OCI-LY7 (cell line): Measurements from ENCODE around the gene LRRFIP2. TPM values are rescaled to one million over a fixed set of nuclear protein-coding genes. Genes with fewer than 3 reads are reported as not detected.

Source experiments
- BruUV-seq: library from RNA; stranded (reverse); fragments of 400-500 nt; replicated peaks from 2 replicates; lab custom pipeline; 2021; lab: Mats Ljungman, UMichigan
- CTCF ChIA-PET: fragments of 300-600 bp; sonication (Branson Sonifier 250); formaldehyde crosslinking; loops from one replicate; lab custom pipeline; 2022; ENCODE audit warnings: antibody characterized with exemption; ENCODE audit not compliant: unreplicated experiment; lab: Charles Lee
- POLR2A ChIA-PET: fragments of 300-600 bp; sonication (Branson Sonifier 250); formaldehyde crosslinking; loops from one replicate; lab custom pipeline; 2022; ENCODE audit warnings: antibody characterized with exemption; lab: Charles Lee
- DNase-seq: peaks from one replicate; pipeline ENCODE4 v3.0.0-alpha.2; 2015; ENCODE audit warnings: low spot score
- H2AFZ ChIP-seq: fragments of 200-600 bp; sonication (generic), shearing (Covaris generic); 2 replicates; pipeline ENCODE4 v1.6.1; 2014; ENCODE audit warnings: mild to moderate bottlenecking, antibody characterized with exemption, low read length, moderate library complexity
- H3K27ac ChIP-seq: fragments of 200-600 bp; sonication (generic); 2 replicates; pipeline ENCODE4 v1.5.1; 2014; ENCODE audit warnings: mixed run types, low read depth, mild to moderate bottlenecking, moderate library complexity, low read length, inconsistent platforms; ENCODE audit not compliant: poor library complexity, severe bottlenecking
- H3K36me3 ChIP-seq: fragments of 200-600 bp; sonication (generic); 2 replicates; pipeline ENCODE4 v1.6.1; 2014; ENCODE audit warnings: mild to moderate bottlenecking, antibody characterized with exemption, low read length, moderate library complexity, mixed read lengths; ENCODE audit not compliant: insufficient read depth
- H3K4me1 ChIP-seq: fragments of 200-600 bp; sonication (generic); 2 replicates; pipeline ENCODE4 v1.5.1; 2014; ENCODE audit warnings: mild to moderate bottlenecking, low read length; ENCODE audit not compliant: insufficient read depth, poor library complexity, severe bottlenecking
- H3K4me2 ChIP-seq: fragments of 200-600 bp; sonication (generic); 2 replicates; pipeline ENCODE4 v1.6.1; 2014; ENCODE audit warnings: mild to moderate bottlenecking, low read length
- H3K4me3 ChIP-seq: fragments of 200-600 bp; sonication (generic); 2 replicates; pipeline ENCODE4 v1.5.1; 2014; ENCODE audit warnings: mild to moderate bottlenecking, low read depth, low read length; ENCODE audit not compliant: poor library complexity, severe bottlenecking
- H3K79me2 ChIP-seq: fragments of 200-600 bp; sonication (generic); 2 replicates; pipeline ENCODE4 v1.6.1; 2016; ENCODE audit warnings: low read depth, mild to moderate bottlenecking, low read length, moderate library complexity, mixed read lengths; ENCODE audit not compliant: insufficient read depth
- H3K9me2 ChIP-seq: fragments of 200-600 bp; sonication (generic); 2 replicates; pipeline ENCODE4 v1.6.1; 2016; ENCODE audit warnings: mild to moderate bottlenecking, low read length, mixed read lengths; ENCODE audit not compliant: insufficient read depth
- H3K9me3 ChIP-seq: fragments of 200-600 bp; sonication (generic); 2 replicates; pipeline ENCODE4 v1.6.1; 2014; ENCODE audit warnings: mild to moderate bottlenecking, mixed run types, low read length, mixed read lengths
- H4K20me1 ChIP-seq: fragments of 200-600 bp; sonication (generic); 2 replicates; pipeline ENCODE4 v1.6.1; 2014; ENCODE audit warnings: mild to moderate bottlenecking, antibody characterized with exemption, low read length, moderate library complexity, mixed read lengths; ENCODE audit not compliant: insufficient read depth
- CTCF ChIP-seq: fragments of 200-600 bp; sonication (generic); conservative IDR thresholded peaks from 2 replicates; pipeline ENCODE4 v1.5.1; 2014; ENCODE audit warnings: mild to moderate bottlenecking, antibody characterized with exemption, low read length, moderate library complexity, mixed read lengths
- EZH2phosphoT487 ChIP-seq: fragments of 200-600 bp; sonication (generic); IDR thresholded peaks from 2 replicates; pipeline ENCODE4 v1.6.1; 2018; ENCODE audit warnings: low read depth, borderline replicate concordance, mild to moderate bottlenecking, mixed run types, antibody characterized with exemption, low read length, moderate library complexity, mixed read lengths
- intact Hi-C: fragments of 100-400 bp; cut with micrococcal nuclease; formaldehyde crosslinking; loops from one replicate; pipeline ENCODE4 v1.10.0; 2022; ENCODE audit not compliant: unreplicated experiment
- total RNA-seq, 2 experiments: library from RNA; depleted of rRNA in 1 of 2; stranded (reverse); fragments of >200 nt in 1 of 2; shearing (Covaris generic) in 1 of 2; gene quantifications; 2 replicates each; pipeline ENCODE4 v1.2.3, GENCODE V29; 2014 to 2022

LRRFIP2 gene
- total RNA-seq, 2 experiments from 2014 or later: 23.7 to 37.3 TPM

GRCh38 chr3:37054370-37054769 is 120.0 kb downstream of the LRRFIP2 start:
- peaks cover 84% of the 10 kb centered on the region for H3K36me3 ChIP-seq
- POLR2A ChIA-PET: interaction anchor here (0.6 to 1.0 kb wide), 6 partner anchors 19 to 95 kb away, joined by 3 to 6 read pairs (median 4); no protein-coding TSS in a partner anchor
- no peaks in the 10 kb centered on the region for H3K9me3 ChIP-seq
- H4K20me1 ChIP-seq: no peaks in the 10 kb centered on the region
- TF ChIP-seq CTCF (no peak), EZH2phosphoT487 (no peak)
- DNase-seq: peak; percentile 22
- peaks cover 12% of the 10 kb centered on the region for H3K4me1 ChIP-seq
- H3K4me3 ChIP-seq: no peak overlapping the region
- no peaks in the 10 kb centered on the region for H3K9me2 ChIP-seq
- no peaks in the 10 kb centered on the region for H3K79me2 ChIP-seq
- H3K27ac ChIP-seq: no peak overlapping the region
- intact Hi-C loops: loop anchor here (10.0 kb wide), 2 partner anchors 160 to 330 kb away; no protein-coding TSS in a partner anchor
- no peak overlapping the region for H2AFZ ChIP-seq
- no TSS peak for BruUV-seq
- CTCF ChIA-PET: no interaction called here
- H3K4me2 ChIP-seq: no peak overlapping the region

- H3K36me3 ChIP-seq: peaks cover 90% of the 10 kb centered on the region
- H3K9me2 ChIP-seq: no peaks in the 10 kb centered on the region
- H3K4me1 ChIP-seq: peaks cover 12% of the 10 kb centered on the region
- H3K27ac ChIP-seq: no peak overlapping the region
- H2AFZ ChIP-seq: no peak overlapping the region
- H3K9me3 ChIP-seq: no peaks in the 10 kb centered on the region
- no peaks in the 10 kb centered on the region for H4K20me1 ChIP-seq
- DNase-seq: no peak
- ChIA-PET POLR2A (interaction anchor here (0.6 to 1.0 kb wide), 4 partner anchors 19 to 94 kb away, joined by 3 to 4 read pairs (median 4); no protein-coding TSS in a partner anchor), CTCF (no interaction called here)
- H3K4me3 ChIP-seq: no peak overlapping the region
- BruUV-seq: no TSS peak
- no peaks in the 10 kb centered on the region for H3K79me2 ChIP-seq
- H3K4me2 ChIP-seq: no peak overlapping the region
- intact Hi-C loops: loop anchor here (10.0 kb wide), 2 partner anchors 161 to 329 kb away; no protein-coding TSS in a partner anchor
- no peak for TF ChIP-seq EZH2phosphoT487
- no peak for TF ChIP-seq CTCF
Observed at GRCh38 chr3:37053753-37054152, 120.6 kb downstream of the LRRFIP2 start.

GRCh38 chr3:37053337-37053736 is 121.0 kb downstream of the LRRFIP2 start:
- Histone ChIP-seq H3K4me1 (peaks cover 12% of the 10 kb centered on the region), H3K9me2 (no peaks in the 10 kb centered on the region), H3K79me2 (no peaks in the 10 kb centered on the region), H3K4me2 (no peak overlapping the region), H3K9me3 (no peaks in the 10 kb centered on the region), H2AFZ (no peak overlapping the region), H3K36me3 (peaks cover 95% of the 10 kb centered on the region), H3K27ac (no peak overlapping the region), H4K20me1 (no peaks in the 10 kb centered on the region), H3K4me3 (no peak overlapping the region)
- TSS peak; percentile 65 for BruUV-seq
- POLR2A ChIA-PET: no interaction called here
- CTCF ChIA-PET: no interaction called here
- no peak for TF ChIP-seq EZH2phosphoT487
- TF ChIP-seq CTCF: no peak
- intact Hi-C loops: loop anchor here (10.0 kb wide), 2 partner anchors 161 to 329 kb away; no protein-coding TSS in a partner anchor
- no peak for DNase-seq
